ENCODE data around the gene HACD2. TPM values are rescaled to one million over a fixed set of nuclear protein-coding genes. Genes with fewer than 3 reads are reported as not detected.

HACD2 gene
- total and polyA plus RNA-seq, 9 of the 15 experiments (the other 6 are each of a cell fraction or from before 2014, with no cell fraction given): 1.3 to 10.5 (median 3.8) TPM

GRCh38 chr3:123584988-123585937 is at the start of gene HACD2 (continued):
- TF ChIP-seq ZBTB26 (CRISPR knock-in tag; IDR thresholded peaks at IDR 0.05) (no peak), CHAMP1 (IDR thresholded peaks at IDR 0.05) (no peak), ZNF318 (IDR thresholded peaks at IDR 0.05; ENCODE audit: borderline replicate concordance in 1 of 2, low read depth in 1 of 2) (peak in 1 of 2 experiments; percentile 46; a peak in 1 of 4 replicates), DDX20 (tag; IDR thresholded peaks at IDR 0.05; ENCODE audit: low read depth) (peak; percentile 56; the same call in 1 of the 2 replicates), MCM2 (IDR thresholded peaks at IDR 0.05; ENCODE audit: low read depth) (no peak), MTA3 (IDR thresholded peaks at IDR 0.05; ENCODE audit: borderline replicate concordance) (peak; percentile 8; the same call in 1 of the 2 replicates), JUND (IDR thresholded peaks at IDR 0.05; ENCODE audit: borderline replicate concordance, low read depth, low read length) (peak; percentile 28; the same call in 1 of the 2 replicates), JUND (tag; IDR thresholded peaks at IDR 0.05; ENCODE audit: borderline replicate concordance, low read depth, low read length) (peak; percentile 45; the same call in 1 of the 3 replicates)
- TF ChIP-seq, protein P1, sequence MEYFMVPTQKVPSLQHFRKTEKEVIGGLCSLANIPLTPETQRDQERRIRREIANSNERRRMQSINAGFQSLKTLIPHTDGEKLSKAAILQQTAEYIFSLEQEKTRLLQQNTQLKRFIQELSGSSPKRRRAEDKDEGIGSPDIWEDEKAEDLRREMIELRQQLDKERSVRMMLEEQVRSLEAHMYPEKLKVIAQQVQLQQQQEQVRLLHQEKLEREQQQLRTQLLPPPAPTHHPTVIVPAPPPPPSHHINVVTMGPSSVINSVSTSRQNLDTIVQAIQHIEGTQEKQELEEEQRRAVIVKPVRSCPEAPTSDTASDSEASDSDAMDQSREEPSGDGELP (CRISPR knock-in tag; IDR thresholded peaks at IDR 0.05; ENCODE audit: borderline replicate concordance): peak; percentile 80; the same call in 1 of the 2 replicates
- TF ChIP-seq, protein P2, sequence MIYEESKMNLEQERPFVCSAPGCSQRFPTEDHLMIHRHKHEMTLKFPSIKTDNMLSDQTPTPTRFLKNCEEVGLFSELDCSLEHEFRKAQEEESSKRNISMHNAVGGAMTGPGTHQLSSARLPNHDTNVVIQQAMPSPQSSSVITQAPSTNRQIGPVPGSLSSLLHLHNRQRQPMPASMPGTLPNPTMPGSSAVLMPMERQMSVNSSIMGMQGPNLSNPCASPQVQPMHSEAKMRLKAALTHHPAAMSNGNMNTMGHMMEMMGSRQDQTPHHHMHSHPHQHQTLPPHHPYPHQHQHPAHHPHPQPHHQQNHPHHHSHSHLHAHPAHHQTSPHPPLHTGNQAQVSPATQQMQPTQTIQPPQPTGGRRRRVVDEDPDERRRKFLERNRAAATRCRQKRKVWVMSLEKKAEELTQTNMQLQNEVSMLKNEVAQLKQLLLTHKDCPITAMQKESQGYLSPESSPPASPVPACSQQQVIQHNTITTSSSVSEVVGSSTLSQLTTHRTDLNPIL (CRISPR knock-in tag; IDR thresholded peaks at IDR 0.05): no peak
